Measurements from ENCODE around the gene CHRNA9.
"Not testable (repeated sequence)": the region's sequence is repeated elsewhere in the genome, so short reads cannot be mapped to it uniquely, and the experiment has no call there.

The CHRNA9 gene

GRCh38 chr4:40380647-40381046, 45.5 kb downstream of the CHRNA9 start:
- no peak for DNase-seq (ENCODE audit: low spot score)

GRCh38 chr4:40388239-40388638, 53.1 kb downstream of the CHRNA9 start:
- DNase-seq (ENCODE audit: low spot score) = no peak

- DNase-seq (ENCODE audit: low spot score) = no peak
Measured at GRCh38 chr4:40389986-40390385, 54.9 kb downstream of the CHRNA9 start.

GRCh38 chr4:40392241-40392640, 57.1 kb downstream of the CHRNA9 start:
- not testable (repeated sequence) for DNase-seq (ENCODE audit: low spot score)

- no peak for DNase-seq (ENCODE audit: low spot score)
Measured at GRCh38 chr4:40394236-40394635, 59.1 kb downstream of the CHRNA9 start.

- no peak for DNase-seq (ENCODE audit: low spot score)
Measured at GRCh38 chr4:40395166-40395900, 60.2 kb downstream of the CHRNA9 start.

- no peak for DNase-seq (ENCODE audit: low spot score)
Measured at GRCh38 chr4:40395908-40396793, 61.0 kb downstream of the CHRNA9 start.

- DNase-seq (ENCODE audit: low spot score) = no peak
Measured at GRCh38 chr4:40399578-40399977, 64.4 kb downstream of the CHRNA9 start.

- DNase-seq (ENCODE audit: low spot score) = no peak
Measured at GRCh38 chr4:40401096-40401495, 66.0 kb downstream of the CHRNA9 start.

GRCh38 chr4:40401631-40402030, 66.5 kb downstream of the CHRNA9 start:
- no peak for DNase-seq (ENCODE audit: low spot score)

GRCh38 chr4:40402556-40402955, 67.4 kb downstream of the CHRNA9 start:
- DNase-seq (ENCODE audit: low spot score) = no peak

GRCh38 chr4:40403081-40403480, 67.9 kb downstream of the CHRNA9 start:
- no peak for DNase-seq (ENCODE audit: low spot score)

All from AG08395 (cell line).